IMR-90 (cell line): ENCODE results near the gene CYTH2. TPM values are rescaled to one million over a fixed set of nuclear protein-coding genes. Genes with fewer than 3 reads are reported as not detected.

Source experiments
- ATAC-seq: fragments of 200-7000 bp; cut with Tn5 transposase; 2 replicates; pipeline ENCODE4 v1.9.1; 2020; ENCODE audit warnings: low read depth, mild to moderate bottlenecking, moderate library complexity
- BruUV-seq: library from RNA; stranded (reverse); fragments of 400-500 nt; replicated peaks from 2 replicates; lab custom pipeline; 2021; lab: Mats Ljungman, UMichigan
- CTCF ChIA-PET: fragments of 300-600 bp; formaldehyde crosslinking; extraction: SDS; loops from one replicate; lab custom pipeline; 2021; ENCODE audit warnings: antibody characterized with exemption; lab: Yijun Ruan, JAX
- POLR2A ChIA-PET: fragments of 300-600 bp; sonication (Branson Sonifier 250); formaldehyde crosslinking; loops from one replicate; lab custom pipeline; 2022; ENCODE audit warnings: antibody characterized with exemption; ENCODE audit not compliant: unreplicated experiment; lab: Charles Lee
- DNase-seq: peaks from one replicate; pipeline ENCODE4 v3.0.0; 2013
- H2AFZ ChIP-seq: replicated peaks from 2 replicates; pipeline ENCODE3; 2013; ENCODE audit warnings: low read length, mild to moderate bottlenecking; ENCODE audit not compliant: poor library complexity
- H2AK5ac ChIP-seq: 2 replicates; pipeline ENCODE4 v1.6.1; 2013; ENCODE audit warnings: low read depth, low read length, inconsistent platforms
- H2AK9ac ChIP-seq: replicated peaks from 2 replicates; pipeline ENCODE3; 2013; ENCODE audit warnings: mild to moderate bottlenecking, low read depth, low read length, moderate library complexity; ENCODE audit not compliant: poor library complexity
- H2BK120ac ChIP-seq: 2 replicates; pipeline ENCODE4 v1.6.1; 2013; ENCODE audit warnings: low read depth, low read length, inconsistent platforms
- H2BK15ac ChIP-seq: 3 replicates; pipeline ENCODE4 v1.6.1; 2013; ENCODE audit warnings: low read depth, low read length, inconsistent platforms
- H2BK20ac ChIP-seq: 2 replicates; pipeline ENCODE4 v1.6.1; 2013; ENCODE audit warnings: low read depth, mild to moderate bottlenecking, inconsistent platforms, low read length, moderate library complexity
- H2BK5ac ChIP-seq: 2 replicates; pipeline ENCODE4 v1.6.1; 2013; ENCODE audit warnings: mild to moderate bottlenecking, low read depth, low read length, inconsistent platforms; ENCODE audit not compliant: poor library complexity, severe bottlenecking
- H3K14ac ChIP-seq: replicated peaks from 2 replicates; pipeline ENCODE4 v1.6.1; 2013; ENCODE audit warnings: low read depth, low read length, inconsistent platforms
- H3K18ac ChIP-seq: 2 replicates; pipeline ENCODE4 v1.6.1; 2013; ENCODE audit warnings: low read depth, low read length, control low read depth
- H3K23ac ChIP-seq: 2 replicates; pipeline ENCODE4 v1.6.1; 2013; ENCODE audit warnings: low read depth, low read length, inconsistent platforms
- H3K27ac ChIP-seq: 2 replicates; pipeline ENCODE4 v1.5.1; 2013; ENCODE audit warnings: mild to moderate bottlenecking, control low read depth, low read length; ENCODE audit not compliant: insufficient read depth
- H3K27me3 ChIP-seq: 2 replicates; pipeline ENCODE4 v1.6.1; 2013; ENCODE audit warnings: low read length; ENCODE audit not compliant: control insufficient read depth, insufficient read depth
- H3K36me3 ChIP-seq: 2 replicates; pipeline ENCODE4 v1.6.1; 2013; ENCODE audit warnings: low read length, mixed read lengths; ENCODE audit not compliant: control insufficient read depth, insufficient read depth
- H3K4ac ChIP-seq: 2 replicates; pipeline ENCODE4 v1.6.1; 2013; ENCODE audit warnings: low read depth, low read length, inconsistent platforms
- H3K4me1 ChIP-seq: 2 replicates; pipeline ENCODE4 v1.6.1; 2013; ENCODE audit warnings: low read length, mixed read lengths; ENCODE audit not compliant: control insufficient read depth, insufficient read depth
- H3K4me2 ChIP-seq: 2 replicates; pipeline ENCODE4 v1.6.1; 2013; ENCODE audit warnings: low read depth, mild to moderate bottlenecking, control low read depth, low read length, moderate library complexity
- H3K4me3 ChIP-seq: 2 replicates; pipeline ENCODE4 v1.5.1; 2013; ENCODE audit warnings: low read depth, mild to moderate bottlenecking, control low read depth, low read length, moderate library complexity; ENCODE audit not compliant: insufficient read depth
- H3K56ac ChIP-seq: 2 replicates; pipeline ENCODE4 v1.6.1; 2013; ENCODE audit warnings: low read length, inconsistent platforms; ENCODE audit not compliant: insufficient read depth; ENCODE audit errors: extremely low read depth
- H3K79me1 ChIP-seq, 2 experiments: 2 replicates each; pipeline ENCODE4 v1.6.1; 2013; ENCODE audit warnings: low read length in 2 of 2, inconsistent platforms in 1 of 2, low read depth in 1 of 2
- H3K9ac ChIP-seq: 2 replicates; pipeline ENCODE4 v1.6.1; 2013; ENCODE audit warnings: low read depth, low read length, control low read depth
- H3K9me1 ChIP-seq: 2 replicates; pipeline ENCODE4 v1.6.1; 2013; ENCODE audit warnings: low read length, inconsistent platforms; ENCODE audit not compliant: insufficient read depth
- H3K9me3 ChIP-seq: 2 replicates; pipeline ENCODE4 v1.6.1; 2013; ENCODE audit warnings: low read length; ENCODE audit not compliant: control insufficient read depth, insufficient read depth
- H4K20me1 ChIP-seq: 2 replicates; pipeline ENCODE4 v1.6.1; 2013; ENCODE audit warnings: low read length, inconsistent platforms; ENCODE audit not compliant: insufficient read depth
- H4K5ac ChIP-seq: 2 replicates; pipeline ENCODE4 v1.6.1; 2013; ENCODE audit warnings: mild to moderate bottlenecking, low read depth, low read length, control low read depth
- H4K8ac ChIP-seq, 2 experiments: 2 replicates each; pipeline ENCODE4 v1.6.1; 2013; ENCODE audit warnings: low read depth in 2 of 2, low read length in 2 of 2, control low read depth in 1 of 2, inconsistent platforms in 1 of 2
- H4K91ac ChIP-seq: 2 replicates; pipeline ENCODE4 v1.6.1; 2013; ENCODE audit warnings: low read depth, low read length, inconsistent platforms; ENCODE audit not compliant: insufficient read depth
- FOS ChIP-seq: fragments of 150-350 bp; IDR thresholded peaks from 2 replicates; pipeline ENCODE4 v1.6.1; 2016; ENCODE audit warnings: low read depth, low read length
- RCOR1 ChIP-seq: IDR thresholded peaks from 2 replicates; pipeline ENCODE4 v1.6.1; 2012; ENCODE audit warnings: mild to moderate bottlenecking, low read length, improper control_type of control experiment; ENCODE audit not compliant: insufficient replicate concordance
- RFX5 ChIP-seq: IDR thresholded peaks from 2 replicates; pipeline ENCODE4 v1.8.0; 2012; ENCODE audit warnings: low read depth, mild to moderate bottlenecking, low read length, moderate library complexity
- WGBS, 2 experiments: methylation state at CpG; one replicate each; pipeline versions ENCODE4 v1.1.5 to v1.1.7; 2013; ENCODE audit warnings: missing lambda C conversion rate in 2 of 2; ENCODE audit not compliant: insufficient read length in 1 of 2; ENCODE audit errors: extremely low coverage in 2 of 2; 5-methylcytosine and 5-hydroxymethylcytosine counted together
- dilution Hi-C: fragments of 300-500 bp; cut with HindIII; formaldehyde crosslinking; loops from one replicate; pipeline ENCODE4 v1.14.3; 2018; ENCODE audit warnings: low sequenced_read_pairs; ENCODE audit not compliant: unreplicated experiment
- in situ Hi-C: fragments of 300-500 bp; cut with MboI; formaldehyde crosslinking; loops from 3 replicates; pipeline ENCODE4 v1.14.3; 2019; ENCODE audit warnings: low sequenced_read_pairs, inconsistent platforms, mixed read lengths
- intact Hi-C: fragments of 100-400 bp; cut with micrococcal nuclease; formaldehyde crosslinking; loops from 2 replicates; pipeline ENCODE4 v1.10.0; 2022
- polyA plus RNA-seq, 3 experiments: library from polyadenylated mRNA; depleted of rRNA; stranded (reverse); fragments of >200 nt; gene quantifications; 2 replicates each; pipeline ENCODE4 v1.2.3, GENCODE V29; 2012; ENCODE audit warnings: low replicate concordance in 1 of 3
- total RNA-seq: library from RNA; depleted of rRNA; stranded (reverse); fragments of >200 nt; gene quantifications from 2 replicates; pipeline ENCODE4 v1.2.3, GENCODE V29; 2012

The CYTH2 gene
- total and polyA plus RNA-seq, 2 of the 4 experiments (the other 2 are of a cell fraction), result 35.8 to 62.0 TPM

GRCh38 chr19:48478339-48479256 lies 9.4 kb downstream of the CYTH2 start:
- Histone ChIP-seq H3K18ac (no peak overlapping the region), H3K4me3 (no peak overlapping the region), H3K23ac (no peak overlapping the region), H3K79me1 (peaks cover under 1 to 31% of the 10 kb centered on the region in 2 experiments; a peak in 2 of 4 replicates), H2BK15ac (no peak overlapping the region), H3K9me1 (peaks cover 12% of the 10 kb centered on the region), H3K4me1 (peaks cover 15% of the 10 kb centered on the region), H3K9me3 (no peaks in the 10 kb centered on the region), H2BK5ac (no peak overlapping the region), H2AK9ac (no peak overlapping the region), H4K20me1 (peaks cover 36% of the 10 kb centered on the region), H2AK5ac (no peak overlapping the region), H2AFZ (no peak overlapping the region), H3K56ac (no peak overlapping the region), H2BK120ac (no peak overlapping the region), H2BK20ac (no peak overlapping the region), H3K36me3 (peaks cover 53% of the 10 kb centered on the region), H4K5ac (no peak overlapping the region), H3K27ac (no peak overlapping the region), H3K14ac (no peak overlapping the region), H3K4me2 (no peak overlapping the region), H3K9ac (no peak overlapping the region), H4K91ac (no peak overlapping the region), H3K27me3 (no peaks in the 10 kb centered on the region), H3K4ac (no peak overlapping the region), H4K8ac (no peak overlapping the region)
- intact Hi-C loops, result no loop called here
- in situ Hi-C loops, result no loop called here
- ChIA-PET POLR2A (no interaction called here), CTCF (no interaction called here)
- DNase-seq (no peak), ATAC-seq (no peak)
- dilution Hi-C loops, result no loop called here
- 94% methylated on average over 6 of the region's 29 CpGs; no CpG with 5 or more reads in 1 of the 2 experiments for WGBS, 2 experiments
- BruUV-seq, result no TSS peak
- TF ChIP-seq FOS (no peak), RCOR1 (no peak), RFX5 (no peak)
